Nephron progenitor cell (in vitro differentiated cells): ENCODE data around the gene SERINC4.
"Not testable (repeated sequence)": the region's sequence is repeated elsewhere in the genome, so short reads cannot be mapped to it uniquely, and the experiment has no call there.

ENCODE experiments used
- DNase-seq: peaks from one replicate; pipeline ENCODE4 v3.0.0; 2021
- H3K27ac Mint-ChIP-seq: 2 replicates; pipeline ENCODE4 v1.8.0; 2021; ENCODE audit warnings: mild to moderate bottlenecking, moderate library complexity, mixed read lengths
- H3K27me3 Mint-ChIP-seq: 2 replicates; pipeline ENCODE4 v1.8.0; 2021; ENCODE audit warnings: mild to moderate bottlenecking, low read depth, mixed read lengths; ENCODE audit not compliant: poor library complexity
- H3K36me3 Mint-ChIP-seq: 2 replicates; pipeline ENCODE4 v1.8.0; 2021; ENCODE audit warnings: low read depth, mixed read lengths
- H3K4me1 Mint-ChIP-seq: 2 replicates; pipeline ENCODE4 v1.8.0; 2021; ENCODE audit warnings: mixed read lengths
- H3K4me3 Mint-ChIP-seq: 2 replicates; pipeline ENCODE4 v1.8.0; 2021; ENCODE audit warnings: mild to moderate bottlenecking, moderate library complexity, mixed read lengths
- H3K9me3 Mint-ChIP-seq: 2 replicates; pipeline ENCODE4 v1.8.0; 2021; ENCODE audit warnings: mild to moderate bottlenecking, moderate library complexity, mixed read lengths
- CTCF ChIP-seq: fragments of 200-600 bp; sonication (generic); IDR thresholded peaks from 2 replicates; pipeline ENCODE4 v1.5.0; 2021; ENCODE audit warnings: antibody characterized with exemption

The SERINC4 gene

GRCh38 chr15:43826508-43827341 lies 26.7 kb upstream of the SERINC4 start, which contains the start of gene WDR76:
Gene WDR76, plus strand, starts transcription at chr15:43827002. Its CDS starts 31 bp downstream, at chr15:43827033.
- Mint-ChIP-seq H3K36me3 (peaks cover 35% of the 10 kb centered on the region), H3K27ac (no peak within 1 kb of the TSS), H3K4me1 (peaks cover 33% of the 10 kb centered on the region), H3K27me3 (peaks cover 5% of the 10 kb centered on the region), H3K4me3 (peak within 1 kb of the TSS; percentile 79), H3K9me3 (peaks cover 20% of the 10 kb centered on the region)
- peak; percentile 76 for DNase-seq
- TF ChIP-seq CTCF = no peak

GRCh38 chr15:43826029-43826507 lies 26.0 kb upstream of the SERINC4 start:
- Mint-ChIP-seq H3K36me3 (peaks cover 39% of the 10 kb centered on the region), H3K27ac (no peak overlapping the region), H3K27me3 (peaks cover 5% of the 10 kb centered on the region), H3K9me3 (peaks cover 20% of the 10 kb centered on the region), H3K4me1 (peaks cover 34% of the 10 kb centered on the region), H3K4me3 (peak overlapping the region; percentile 79)
- DNase-seq = no peak
- no peak for TF ChIP-seq CTCF

- H3K4me1 Mint-ChIP-seq = peaks cover 34% of the 10 kb centered on the region
- peaks cover 43% of the 10 kb centered on the region for H3K36me3 Mint-ChIP-seq
- H3K27me3 Mint-ChIP-seq, DNase-seq, H3K27ac Mint-ChIP-seq: not testable (repeated sequence)
- peaks cover 20% of the 10 kb centered on the region for H3K9me3 Mint-ChIP-seq
- H3K4me3 Mint-ChIP-seq = peak overlapping the region; percentile 25
Measured at GRCh38 chr15:43825305-43825704, 25.3 kb upstream of the SERINC4 start.

GRCh38 chr15:43824302-43825246 lies 24.6 kb upstream of the SERINC4 start, which contains the start of gene MFAP1:
Gene MFAP1, minus strand, starts transcription at chr15:43824690. Its CDS starts 121 bp downstream, at chr15:43824569.
- peak; percentile 74 for DNase-seq
- peak within 1 kb of the TSS; percentile 95 for H3K27ac Mint-ChIP-seq
- H3K4me3 Mint-ChIP-seq = peak within 1 kb of the TSS; percentile 94
- H3K9me3 Mint-ChIP-seq = peaks cover 20% of the 10 kb centered on the region
- peaks cover 5% of the 10 kb centered on the region for H3K27me3 Mint-ChIP-seq
- peaks cover 43% of the 10 kb centered on the region for H3K36me3 Mint-ChIP-seq
- H3K4me1 Mint-ChIP-seq = peaks cover 34% of the 10 kb centered on the region
- no peak for TF ChIP-seq CTCF

- Mint-ChIP-seq H3K4me3 (peak overlapping the region; percentile 35), H3K27me3 (peaks cover 5% of the 10 kb centered on the region), H3K4me1 (peaks cover 14% of the 10 kb centered on the region)
Measured at GRCh38 chr15:43821505-43821904, 21.5 kb upstream of the SERINC4 start.

GRCh38 chr15:43815064-43815463 lies 15.0 kb upstream of the SERINC4 start:
- not testable (repeated sequence) for H3K9me3 Mint-ChIP-seq, H3K27ac Mint-ChIP-seq, DNase-seq, H3K4me1 Mint-ChIP-seq, H3K4me3 Mint-ChIP-seq, H3K27me3 Mint-ChIP-seq
- peaks cover 58% of the 10 kb centered on the region for H3K36me3 Mint-ChIP-seq

More at GRCh38 chr15:43821505-43821904, 21.5 kb upstream of the SERINC4 start:
- peaks cover 46% of the 10 kb centered on the region for H3K36me3 Mint-ChIP-seq
- DNase-seq = no peak
- H3K27ac Mint-ChIP-seq = no peak overlapping the region
- TF ChIP-seq CTCF = no peak
- H3K9me3 Mint-ChIP-seq = peaks cover 20% of the 10 kb centered on the region
